KMS-11 (cell line): ENCODE results near the gene C3orf22.

ENCODE experiments used
- H2AFZ ChIP-seq: fragments of 200-600 bp; sonication (generic); 2 replicates; pipeline ENCODE4 v1.6.1; 2016; ENCODE audit warnings: antibody characterized with exemption, mixed run types, low read depth
- H3K27ac ChIP-seq: fragments of 200-600 bp; sonication (generic); 2 replicates; pipeline ENCODE4 v1.6.1; 2016; ENCODE audit warnings: mild to moderate bottlenecking, mixed run types
- H3K27me3 ChIP-seq: fragments of 200-600 bp; sonication (generic); 2 replicates; pipeline ENCODE4 v1.6.1; 2017; ENCODE audit warnings: mild to moderate bottlenecking, low read depth, mixed run types, moderate library complexity; ENCODE audit not compliant: insufficient read depth
- H3K36me3 ChIP-seq: fragments of 200-600 bp; sonication (generic); 2 replicates; pipeline ENCODE4 v1.6.1; 2017; ENCODE audit warnings: mild to moderate bottlenecking, mixed run types; ENCODE audit not compliant: insufficient read depth
- H3K4me1 ChIP-seq: fragments of 200-600 bp; sonication (generic); 2 replicates; pipeline ENCODE4 v1.6.1; 2016; ENCODE audit warnings: mild to moderate bottlenecking, low read depth, mixed run types; ENCODE audit not compliant: poor library complexity, severe bottlenecking
- H3K4me2 ChIP-seq: fragments of 200-600 bp; sonication (generic); 2 replicates; pipeline ENCODE4 v1.7.0; 2016; ENCODE audit warnings: mild to moderate bottlenecking, mixed run types
- H3K4me3 ChIP-seq: fragments of 200-600 bp; sonication (generic); IDR thresholded peaks from 2 replicates; pipeline ENCODE4 v1.6.1; 2017; ENCODE audit warnings: low read depth, low read length, mixed read lengths; ENCODE audit not compliant: insufficient read depth
- H3K79me2 ChIP-seq: fragments of 200-600 bp; sonication (generic); 2 replicates; pipeline ENCODE4 v1.6.1; 2016; ENCODE audit warnings: low read depth, mixed run types; ENCODE audit not compliant: insufficient read depth
- H3K9ac ChIP-seq: fragments of 200-600 bp; sonication (generic); 2 replicates; pipeline ENCODE4 v1.6.1; 2016; ENCODE audit warnings: mild to moderate bottlenecking, mixed run types
- H4K20me1 ChIP-seq: fragments of 200-600 bp; sonication (generic); 2 replicates; pipeline ENCODE4 v1.6.1; 2016; ENCODE audit warnings: mild to moderate bottlenecking, mixed run types; ENCODE audit not compliant: insufficient read depth
- CTCF ChIP-seq: fragments of 200-600 bp; sonication (generic); conservative IDR thresholded peaks from 2 replicates; pipeline ENCODE4 v1.6.1; 2017; ENCODE audit warnings: low read depth, mild to moderate bottlenecking, antibody characterized with exemption, low read length, moderate library complexity, mixed read lengths

The C3orf22 gene

GRCh38 chr3:126580746-126581145, 22.0 kb upstream of the C3orf22 start:
- Histone ChIP-seq H3K4me1 (no peaks in the 10 kb centered on the region), H3K27ac (no peak overlapping the region), H3K27me3 (no peaks in the 10 kb centered on the region), H3K4me2 (no peak overlapping the region), H3K79me2 (no peaks in the 10 kb centered on the region), H4K20me1 (no peaks in the 10 kb centered on the region), H3K36me3 (no peaks in the 10 kb centered on the region), H2AFZ (no peak overlapping the region), H3K4me3 (no peak overlapping the region), H3K9ac (no peak overlapping the region)
- TF ChIP-seq CTCF: no peak

GRCh38 chr3:126578702-126579101, 20.0 kb upstream of the C3orf22 start:
- Histone ChIP-seq H3K27me3 (no peaks in the 10 kb centered on the region), H3K79me2 (no peaks in the 10 kb centered on the region), H3K9ac (no peak overlapping the region), H3K4me2 (no peak overlapping the region), H3K4me1 (no peaks in the 10 kb centered on the region), H2AFZ (no peak overlapping the region), H3K36me3 (no peaks in the 10 kb centered on the region), H4K20me1 (no peaks in the 10 kb centered on the region), H3K27ac (no peak overlapping the region), H3K4me3 (no peak overlapping the region)
- TF ChIP-seq CTCF: no peak

GRCh38 chr3:126577261-126577660, 18.5 kb upstream of the C3orf22 start:
- Histone ChIP-seq H3K79me2 (no peaks in the 10 kb centered on the region), H3K4me3 (no peak overlapping the region), H3K4me2 (no peak overlapping the region), H3K36me3 (no peaks in the 10 kb centered on the region), H2AFZ (no peak overlapping the region), H3K27ac (no peak overlapping the region), H3K27me3 (no peaks in the 10 kb centered on the region), H3K4me1 (no peaks in the 10 kb centered on the region), H3K9ac (no peak overlapping the region), H4K20me1 (no peaks in the 10 kb centered on the region)
- no peak for TF ChIP-seq CTCF

GRCh38 chr3:126573492-126574117, 14.9 kb upstream of the C3orf22 start:
- H3K27ac ChIP-seq: no peak overlapping the region
- no peaks in the 10 kb centered on the region for H3K27me3 ChIP-seq
- no peak overlapping the region for H3K4me2 ChIP-seq
- H3K9ac ChIP-seq: no peak overlapping the region
- H3K4me3 ChIP-seq: no peak overlapping the region
- no peaks in the 10 kb centered on the region for H3K36me3 ChIP-seq
- H3K79me2 ChIP-seq: no peaks in the 10 kb centered on the region
- H3K4me1 ChIP-seq: no peaks in the 10 kb centered on the region
- no peak for TF ChIP-seq CTCF
- H2AFZ ChIP-seq: no peak overlapping the region
- H4K20me1 ChIP-seq: no peaks in the 10 kb centered on the region
